Esophagus squamous epithelium (tissue), 5 donors: ENCODE measurements around the gene NFKBIZ. TPM values are rescaled to one million over a fixed set of nuclear protein-coding genes. Genes with fewer than 3 reads are reported as not detected.

ENCODE experiments used
- DNase-seq: peaks from one replicate; lab custom pipeline; 2025; lab: John Stamatoyannopoulos, UW
- H3K27ac ChIP-seq, 4 donors: fragments of 200-600 bp; sonication (generic); one replicate each; pipeline ENCODE4 v1.5.1; 2016 to 2019; ENCODE audit warnings: mild to moderate bottlenecking in 1 of 4
- H3K27me3 ChIP-seq, 4 donors: fragments of 200-600 bp; sonication (generic); 1 replicate in 3 of 4; 2 replicates in 1 of 4; pipeline versions ENCODE4 v1.5.1 to v1.6.0; 2017 to 2021; ENCODE audit warnings: antibody characterized with exemption in 1 of 4
- H3K36me3 ChIP-seq, 3 donors: fragments of 200-600 bp; sonication (generic); one replicate each; pipeline ENCODE4 v1.5.1; 2016 to 2019
- H3K4me1 ChIP-seq, 3 donors: fragments of 200-600 bp; sonication (generic); one replicate each; pipeline ENCODE4 v1.5.1; 2017 to 2019
- H3K4me3 ChIP-seq, 4 donors: fragments of 200-600 bp; sonication (generic); 1 replicate in 3 of 4; 2 replicates in 1 of 4; pipeline ENCODE4 v1.5.1; 2016 to 2019; ENCODE audit warnings: mild to moderate bottlenecking in 2 of 4, moderate library complexity in 1 of 4
- H3K9me3 ChIP-seq, 3 donors: fragments of 200-600 bp; sonication (generic); one replicate each; pipeline ENCODE4 v1.5.1; 2016 to 2019
- CTCF ChIP-seq, 6 experiments: fragments of 450-650 bp in 4 of 6; fragments of 200-600 bp in 2 of 6; sonication (generic) in 2 of 6; IDR thresholded peaks; one replicate each; pipeline ENCODE4 v1.5.1; 2016 to 2019; ENCODE audit warnings: antibody characterized with exemption in 6 of 6, mild to moderate bottlenecking in 4 of 6, moderate library complexity in 4 of 6
- POLR2A ChIP-seq, 4 donors: fragments of 450-650 bp; IDR thresholded peaks; one replicate each; pipeline ENCODE4 v1.6.1; 2017; ENCODE audit warnings: antibody characterized with exemption in 4 of 4, mild to moderate bottlenecking in 4 of 4, moderate library complexity in 3 of 4
- WGBS, 2 donors: methylation state at CpG; one replicate each; pipeline ENCODE4 v1.1.5; 2018; 5-methylcytosine and 5-hydroxymethylcytosine counted together
- intact Hi-C: fragments of 100-400 bp; cut with DNase I; formaldehyde crosslinking; loops from one replicate; pipeline ENCODE4 v1.15.0; 2022
- total RNA-seq, 4 donors: library from RNA; depleted of rRNA; stranded (reverse); fragments of >200 nt; gene quantifications; one replicate each; pipeline ENCODE4 v1.1.0, GENCODE V29; 2016
- donor health status: DM: yes; HTN: yes; CAD: no.

NFKBIZ gene
- total RNA-seq, 4 donors from 2014 or later: 19.2 to 108 (median 35.4) TPM

- intact Hi-C loops: no loop called here
- TF ChIP-seq POLR2A (IDR thresholded peaks at IDR 0.05) (no peak), CTCF (IDR thresholded peaks at IDR 0.05) (no peak)
These were observed 45.4 kb upstream of the NFKBIZ start for GRCh38 chr3:101803939-101804338.

GRCh38 chr3:101806491-101806890 is 42.8 kb upstream of the NFKBIZ start:
- Histone ChIP-seq H3K27ac (no peak overlapping the region), H3K4me1 (peaks cover 4 to 21% (median 9%) of the 10 kb centered on the region in 3 donors), H3K9me3 (no peaks in the 10 kb centered on the region), H3K4me3 (no peak overlapping the region), H3K27me3 (no peaks in the 10 kb centered on the region), H3K36me3 (peaks cover 0 to 6% (median 4%) of the 10 kb centered on the region in 3 donors)
- intact Hi-C loops: loop anchor here (5.0 kb wide), 1 partner anchor 421 kb away; no protein-coding TSS in a partner anchor
- TF ChIP-seq POLR2A (IDR thresholded peaks at IDR 0.05): no peak
- no peak for TF ChIP-seq CTCF (IDR thresholded peaks at IDR 0.05)
- 73 to 93% methylated on average over 1 of the region's 1 CpG for WGBS, 2 donors
- DNase-seq: no peak

More at GRCh38 chr3:101803939-101804338, 45.4 kb upstream of the NFKBIZ start:
- DNase-seq: no peak
- Histone ChIP-seq H3K9me3 (no peaks in the 10 kb centered on the region), H3K4me1 (peaks cover 0 to 8% (median 0%) of the 10 kb centered on the region in 3 donors), H3K27ac (no peak overlapping the region), H3K4me3 (no peak overlapping the region), H3K27me3 (no peaks in the 10 kb centered on the region), H3K36me3 (peaks cover 0 to 21% (median 6%) of the 10 kb centered on the region in 3 donors)
- WGBS, 2 donors: 91 to 94% methylated on average over 3 of the region's 3 CpGs

- H3K27ac ChIP-seq: no peak overlapping the region
- H3K4me3 ChIP-seq: no peak overlapping the region
- DNase-seq: no peak
- peaks cover 4 to 20% (median 9%) of the 10 kb centered on the region in 3 donors for H3K4me1 ChIP-seq
- 68 to 78% methylated on average over 2 of the region's 2 CpGs for WGBS, 2 donors
- H3K27me3 ChIP-seq: no peaks in the 10 kb centered on the region
- TF ChIP-seq CTCF (IDR thresholded peaks at IDR 0.05) (no peak), POLR2A (IDR thresholded peaks at IDR 0.05) (no peak)
- no peaks in the 10 kb centered on the region for H3K9me3 ChIP-seq
- intact Hi-C loops: loop anchor here (5.0 kb wide), 1 partner anchor 419 kb away; no protein-coding TSS in a partner anchor
- no peaks in the 10 kb centered on the region for H3K36me3 ChIP-seq
These were observed 41.4 kb upstream of the NFKBIZ start for GRCh38 chr3:101807888-101808287.

GRCh38 chr3:101809178-101810021 is 39.9 kb upstream of the NFKBIZ start:
- TF ChIP-seq CTCF (IDR thresholded peaks at IDR 0.05) (peak; percentile 39 to 75 (median 52)), POLR2A (IDR thresholded peaks at IDR 0.05) (no peak)
- no peaks in the 10 kb centered on the region for H3K27me3 ChIP-seq
- H3K36me3 ChIP-seq: no peaks in the 10 kb centered on the region
- DNase-seq: no peak
- H3K9me3 ChIP-seq: no peaks in the 10 kb centered on the region
- H3K4me3 ChIP-seq: no peak overlapping the region
- H3K27ac ChIP-seq: peak overlapping the region in 1 of 4 donors; percentile 30
- H3K4me1 ChIP-seq: peaks cover 4 to 20% (median 9%) of the 10 kb centered on the region in 3 donors
- intact Hi-C loops: loop anchor here (5.0 kb wide), 1 partner anchor 418 kb away; no protein-coding TSS in a partner anchor

- Histone ChIP-seq H3K27ac (peak overlapping the region in 1 of 4 donors; percentile 30), H3K4me3 (no peak overlapping the region)
- intact Hi-C loops: no loop called here
These were observed 39.3 kb upstream of the NFKBIZ start for GRCh38 chr3:101810022-101810418.

More at GRCh38 chr3:101810022-101810418, 39.3 kb upstream of the NFKBIZ start:
- Histone ChIP-seq H3K4me1 (peaks cover 4 to 20% (median 9%) of the 10 kb centered on the region in 3 donors), H3K27me3 (no peaks in the 10 kb centered on the region), H3K36me3 (no peaks in the 10 kb centered on the region), H3K9me3 (no peaks in the 10 kb centered on the region)
- TF ChIP-seq CTCF (IDR thresholded peaks at IDR 0.05): no peak
- no peak for TF ChIP-seq POLR2A (IDR thresholded peaks at IDR 0.05)
- no peak for DNase-seq
